ENCODE data around the gene ID3. TPM values are rescaled to one million over a fixed set of nuclear protein-coding genes. Genes with fewer than 3 reads are reported as not detected.

Gene ID3
- total RNA-seq, 1 donor from 2014 or later = 90.3 TPM

GRCh38 chr1:23521588-23521987 lies 37.7 kb downstream of the ID3 start:
- intact Hi-C loops (cut with DNase I) = no loop called here
- DNase-seq (ENCODE audit: missing footprints) (no peak), ATAC-seq (no peak)

DNA sequence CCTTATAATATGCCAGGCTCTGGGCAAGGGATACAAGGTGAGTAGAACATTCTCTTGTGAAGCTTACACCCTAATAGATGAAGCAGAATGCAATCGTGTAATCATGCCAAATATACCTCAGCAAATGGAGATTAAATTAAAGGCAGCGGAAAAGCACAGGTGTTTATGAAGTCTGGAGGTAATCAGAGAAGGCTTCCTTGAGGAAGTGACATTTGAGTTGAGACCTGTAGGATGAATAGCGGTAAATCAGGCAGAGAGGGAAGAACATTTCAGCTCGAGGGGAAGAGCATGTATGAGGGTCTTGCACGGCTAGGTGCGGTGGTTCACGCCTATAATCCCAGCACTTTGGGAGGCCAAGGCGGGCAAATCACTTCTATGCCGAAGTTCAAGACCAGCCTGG lies 41.7 kb downstream of the ID3 start:
- DNase-seq (ENCODE audit: missing footprints) (no peak), ATAC-seq (no peak)
- intact Hi-C loops (cut with DNase I) = no loop called here

DNA sequence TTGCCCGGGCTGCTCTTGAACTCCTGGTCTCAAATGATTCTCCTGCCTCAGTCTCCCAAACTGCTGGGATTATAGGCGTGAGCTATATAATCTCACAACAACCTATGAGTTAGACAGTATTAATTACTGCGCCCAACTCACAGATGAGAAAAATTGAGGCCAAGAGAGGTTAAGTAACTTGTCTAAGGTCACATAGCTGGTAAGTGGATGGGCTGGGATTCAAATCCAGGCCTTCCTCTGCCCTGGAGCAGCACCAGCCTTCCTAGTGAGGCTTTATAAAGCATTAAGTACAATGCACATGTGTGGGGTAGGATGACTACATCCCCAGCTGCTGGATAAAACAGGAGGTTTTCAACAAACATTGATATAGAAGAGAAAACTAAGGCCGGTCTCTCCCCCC lies 43.4 kb downstream of the ID3 start:
- intact Hi-C loops (cut with DNase I) = no loop called here
- ATAC-seq = no peak
- no peak for DNase-seq (ENCODE audit: missing footprints)

- no peak for DNase-seq (ENCODE audit: missing footprints)
- intact Hi-C loops (cut with DNase I) = no loop called here
- no peak for ATAC-seq
Observed at GRCh38 chr1:23514111-23514679, 45.1 kb downstream of the ID3 start.

- DNase-seq (ENCODE audit: missing footprints) (no peak), ATAC-seq (no peak)
- intact Hi-C loops (cut with DNase I) = no loop called here
Observed at GRCh38 chr1:23509896-23510295, 49.4 kb downstream of the ID3 start.

Other genes starting within 250 kb of the ID3 start
- 59.3 TPM for gene HNRNPR, start 215.2 kb downstream of the ID3 start, total RNA-seq
- gene ZNF436, start 189.7 kb downstream of the ID3 start, total RNA-seq = 13.4 TPM
- gene TCEA3, start 134.8 kb downstream of the ID3 start, total RNA-seq = 73.6 TPM
- gene ASAP3, start 75.3 kb downstream of the ID3 start, total RNA-seq = 44.3 TPM
- gene E2F2, start 28.3 kb downstream of the ID3 start, total RNA-seq = 0.76 TPM
- gene RPL11, start 132.3 kb upstream of the ID3 start, total RNA-seq = 681 TPM
- gene ELOA, start 184.0 kb upstream of the ID3 start, total RNA-seq = 37.7 TPM
- gene PITHD1, start 218.9 kb upstream of the ID3 start, total RNA-seq = 42.7 TPM
- 32.1 TPM for gene LYPLA2, start 231.6 kb upstream of the ID3 start, total RNA-seq
- 7.8 TPM for gene GALE, start 241.3 kb upstream of the ID3 start, total RNA-seq